ENCODE measurements around the gene RNF11. TPM values are rescaled to one million over a fixed set of nuclear protein-coding genes. Genes with fewer than 3 reads are reported as not detected.

RNF11 gene
- total RNA-seq, 4 donors from 2014 or later = 56.7 to 84.3 (median 76.2) TPM

DNA sequence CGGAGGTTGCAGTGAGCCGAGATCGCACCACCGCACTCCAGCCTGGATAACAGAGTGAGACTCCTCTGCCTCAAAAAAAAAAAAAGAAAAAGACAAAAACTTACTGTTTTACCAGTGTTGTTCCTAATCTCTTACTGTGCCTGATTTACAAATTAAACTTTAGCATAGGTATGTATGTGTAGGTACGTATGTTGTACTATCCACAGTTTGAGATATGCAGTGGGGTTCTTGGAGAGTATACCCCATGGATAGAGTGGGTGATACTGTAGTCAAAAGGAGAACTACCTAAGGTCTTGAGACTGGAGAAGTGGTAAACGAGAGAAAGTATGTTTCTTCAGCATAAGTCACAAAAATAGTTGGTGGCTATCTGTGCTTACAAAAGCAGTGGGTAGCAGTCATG, 38.6 kb downstream of the RNF11 start:
- Histone ChIP-seq H3K36me3 (peaks cover 0 to 37% (median 0%) of the 10 kb centered on the region in 3 donors), H3K9me3 (no peaks in the 10 kb centered on the region), H3K4me3 (no peak overlapping the region), H3K27ac (no peak overlapping the region), H3K4me1 (peaks cover 0 to 12% (median 2%) of the 10 kb centered on the region in 4 donors), H3K27me3 (no peaks in the 10 kb centered on the region)
- no peak for TF ChIP-seq EP300 (IDR thresholded peaks at IDR 0.05)
- no peak for TF ChIP-seq CTCF (IDR thresholded peaks at IDR 0.05)
- no peak for TF ChIP-seq POLR2A (IDR thresholded peaks at IDR 0.05)
- DNase-seq (ENCODE audit: low spot score in 2 of 2) = no peak
- WGBS, 2 donors = 94 to 95% methylated on average over 6 of the region's 6 CpGs

DNA sequence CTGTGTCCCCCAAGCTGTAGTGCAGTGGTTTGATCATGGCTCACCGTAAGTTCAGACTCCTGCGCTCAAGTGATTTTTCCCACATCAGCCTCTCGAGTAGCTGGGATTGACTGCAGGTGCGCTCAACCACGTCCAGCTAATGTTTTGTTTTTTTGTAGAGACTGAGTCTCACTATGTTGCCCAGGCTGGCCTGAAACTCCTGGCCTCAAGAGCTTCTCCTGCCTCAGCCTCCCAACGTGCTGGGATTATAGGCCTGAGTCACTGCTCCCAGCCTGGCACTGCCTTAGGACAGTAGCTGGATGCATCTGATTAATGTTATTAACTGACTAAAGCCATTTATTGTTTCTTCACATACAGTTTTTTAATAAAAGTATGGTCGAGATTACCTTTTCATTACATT, 40.2 kb downstream of the RNF11 start:
- no peaks in the 10 kb centered on the region for H3K27me3 ChIP-seq
- H3K36me3 ChIP-seq = peaks cover 0 to 29% (median 0%) of the 10 kb centered on the region in 3 donors
- TF ChIP-seq EP300 (IDR thresholded peaks at IDR 0.05) (no peak), POLR2A (IDR thresholded peaks at IDR 0.05) (no peak)
- no peak overlapping the region for H3K27ac ChIP-seq
- DNase-seq (ENCODE audit: low spot score in 2 of 2) = no peak
- H3K4me1 ChIP-seq = peaks cover 0 to 5% (median 0%) of the 10 kb centered on the region in 4 donors
- 84 to 92% methylated on average over 7 of the region's 7 CpGs for WGBS, 2 donors
- H3K9me3 ChIP-seq = no peaks in the 10 kb centered on the region
- H3K4me3 ChIP-seq = no peak overlapping the region

DNA sequence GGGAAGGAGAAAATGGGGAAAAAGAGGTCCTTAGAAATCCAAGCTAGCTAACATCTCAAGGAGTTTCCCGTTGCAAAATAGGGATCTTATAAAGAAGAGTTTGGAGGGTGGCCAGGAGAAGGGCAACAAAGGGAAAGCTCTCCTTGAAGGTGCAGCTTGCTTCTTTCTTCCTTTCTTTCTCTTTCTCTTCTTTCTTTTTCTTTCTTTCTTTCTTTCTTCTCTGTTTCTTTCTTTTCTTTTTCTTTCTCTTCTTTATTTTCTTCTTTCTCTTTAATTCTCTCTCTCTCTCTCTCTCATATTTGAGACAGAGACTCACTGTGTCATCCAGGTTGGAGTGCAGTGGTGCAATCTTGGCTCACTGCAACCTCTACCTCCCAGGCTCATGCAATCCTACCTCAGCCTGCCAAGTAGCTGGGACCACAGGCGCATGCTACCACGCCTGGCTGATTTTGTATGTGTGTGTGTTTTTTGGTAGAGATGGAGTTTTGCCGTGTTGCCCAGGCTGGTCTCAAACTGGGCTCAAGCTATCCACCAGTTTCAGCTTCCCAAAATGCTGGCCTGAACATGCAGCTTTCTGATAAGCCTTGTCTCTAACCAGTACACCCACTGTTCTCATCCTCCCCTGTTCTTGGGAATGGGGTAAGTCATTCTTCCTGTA, 44.4 kb downstream of the RNF11 start:
- Histone ChIP-seq H3K4me3 (no peak overlapping the region), H3K9me3 (no peaks in the 10 kb centered on the region), H3K4me1 (no peaks in the 10 kb centered on the region), H3K36me3 (peaks cover 0 to 22% (median 0%) of the 10 kb centered on the region in 3 donors), H3K27ac (no peak overlapping the region), H3K27me3 (no peaks in the 10 kb centered on the region)
- TF ChIP-seq CTCF (IDR thresholded peaks at IDR 0.05) (no peak), POLR2A (IDR thresholded peaks at IDR 0.05) (no peak), EP300 (IDR thresholded peaks at IDR 0.05) (no peak)
- DNase-seq (ENCODE audit: low spot score in 2 of 2) = no peak
- 75 to 90% methylated on average over 4 of the region's 4 CpGs for WGBS, 2 donors

- Histone ChIP-seq H3K4me1 (no peaks in the 10 kb centered on the region), H3K9me3 (no peaks in the 10 kb centered on the region), H3K27ac (no peak overlapping the region), H3K36me3 (peaks cover 0 to 9% (median 0%) of the 10 kb centered on the region in 3 donors), H3K4me3 (no peak overlapping the region), H3K27me3 (no peaks in the 10 kb centered on the region)
- 92 to 95% methylated on average over 5 of the region's 5 CpGs for WGBS, 2 donors
- TF ChIP-seq CTCF (IDR thresholded peaks at IDR 0.05) = no peak
- no peak for TF ChIP-seq EP300 (IDR thresholded peaks at IDR 0.05)
- no peak for TF ChIP-seq POLR2A (IDR thresholded peaks at IDR 0.05)
- DNase-seq (ENCODE audit: low spot score in 2 of 2) = no peak
Observed at GRCh38 chr1:51281807-51282206, 45.7 kb downstream of the RNF11 start.

DNA sequence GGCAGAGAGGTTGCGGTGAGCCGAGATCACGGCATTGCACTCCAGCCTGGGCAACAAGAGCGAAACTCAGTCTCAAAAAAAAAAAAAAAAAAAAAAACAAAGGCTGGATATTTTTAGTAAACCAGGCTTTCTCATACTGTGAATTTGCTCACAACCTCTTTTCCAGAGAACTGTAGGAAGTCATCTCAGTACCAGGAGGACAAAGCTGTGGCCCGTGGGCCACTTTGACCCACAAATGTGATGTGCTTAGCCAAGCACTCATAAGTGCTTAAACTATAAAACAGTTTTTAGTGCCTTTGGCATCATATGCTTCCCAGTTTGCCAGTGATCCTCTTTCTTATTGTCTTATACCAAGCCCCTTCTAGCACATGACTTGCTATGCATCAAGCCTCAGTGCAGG, 46.5 kb downstream of the RNF11 start:
- 90 to 91% methylated on average over 5 of the region's 5 CpGs for WGBS, 2 donors
- no peak for TF ChIP-seq POLR2A (IDR thresholded peaks at IDR 0.05)
- TF ChIP-seq EP300 (IDR thresholded peaks at IDR 0.05) = no peak
- no peak for TF ChIP-seq CTCF (IDR thresholded peaks at IDR 0.05)
- peaks cover 0 to 5% (median 0%) of the 10 kb centered on the region in 3 donors for H3K36me3 ChIP-seq
- H3K27ac ChIP-seq = no peak overlapping the region
- H3K4me1 ChIP-seq = no peaks in the 10 kb centered on the region
- H3K4me3 ChIP-seq = no peak overlapping the region
- no peak for DNase-seq (ENCODE audit: low spot score in 2 of 2)
- no peaks in the 10 kb centered on the region for H3K27me3 ChIP-seq
- no peaks in the 10 kb centered on the region for H3K9me3 ChIP-seq
